K562 (cell line): ENCODE results near the gene CALU. TPM values are rescaled to one million over a fixed set of nuclear protein-coding genes. Genes with fewer than 3 reads are reported as not detected.

Source experiments
- ATAC-seq: fragments of 200-7000 bp; cut with Tn5 transposase; 3 replicates; pipeline ENCODE4 v1.9.1; 2020; ENCODE audit warnings: moderate library complexity
- BruUV-seq: library from RNA; stranded (reverse); fragments of 400-500 nt; replicated peaks from 2 replicates; lab custom pipeline; 2021; lab: Mats Ljungman, UMichigan
- CTCF ChIA-PET: fragments of 300-600 bp; formaldehyde crosslinking; extraction: SDS; loops from one replicate; lab custom pipeline; 2021; ENCODE audit warnings: low intra/inter-chr PET ratio; lab: Yijun Ruan, JAX
- POLR2A ChIA-PET: fragments of 300-600, 350-650 bp; sonication (Branson Sonifier 250); formaldehyde crosslinking; extraction: SDS; loops from one replicate; lab custom pipeline; 2021; ENCODE audit warnings: antibody characterized with exemption, inconsistent platforms; lab: Yijun Ruan, JAX
- DNase-seq, 4 experiments: peaks; one replicate each; pipeline versions ENCODE4 v3.0.0 to v3.0.0-alpha.2; 2011 to 2018; ENCODE audit warnings: low spot score in 3 of 4, mixed read lengths in 3 of 4; ENCODE audit errors: extremely low read depth in 1 of 4
- FAIRE-seq: peaks from 2 replicates; lab custom pipeline; 2011; peaks lifted over from hg19 to GRCh38; lab: Jason Lieb, UNC
- H2AFZ ChIP-seq: 2 replicates; pipeline ENCODE4 v1.6.0; 2011; ENCODE audit warnings: low read depth, low read length, control low read depth, inconsistent platforms
- H3K27ac ChIP-seq: fragments of 200-600 bp; 3 replicates; pipeline ENCODE4 v1.8.0; 2011; ENCODE audit warnings: low read depth, mild to moderate bottlenecking, control low read depth, inconsistent platforms, low read length, moderate library complexity, mixed read lengths; ENCODE audit errors: extremely low read depth
- H3K27me3 ChIP-seq, 2 experiments: fragments of 300-600 bp in 1 of 2; 2 replicates in 1 of 2; 3 replicates in 1 of 2; pipeline versions ENCODE4 v1.6.0 to v1.8.0; 2011; ENCODE audit warnings: inconsistent platforms in 2 of 2, low read length in 2 of 2, mild to moderate bottlenecking in 1 of 2, mixed read lengths in 1 of 2, moderate library complexity in 1 of 2; ENCODE audit not compliant: control insufficient read depth in 2 of 2, insufficient read depth in 2 of 2
- H3K36me3 ChIP-seq: fragments of 300-600 bp; 3 replicates; pipeline ENCODE4 v1.8.0; 2011; ENCODE audit warnings: mild to moderate bottlenecking, low read length, inconsistent platforms; ENCODE audit not compliant: control insufficient read depth, insufficient read depth
- H3K4me1 ChIP-seq, 2 experiments: fragments of 200-600 bp in 1 of 2; replicated peaks in 1 of 2; 2 replicates in 1 of 2; 3 replicates in 1 of 2; pipeline versions ENCODE4 v1.5.1 to v1.8.0; 2011; ENCODE audit warnings: inconsistent platforms in 2 of 2, low read length in 2 of 2, mild to moderate bottlenecking in 1 of 2, mixed read lengths in 1 of 2, moderate library complexity in 1 of 2; ENCODE audit not compliant: control insufficient read depth in 2 of 2, insufficient read depth in 2 of 2
- H3K4me2 ChIP-seq: 2 replicates; pipeline ENCODE4 v1.6.1; 2011; ENCODE audit warnings: low read length, control low read depth, inconsistent platforms, mixed read lengths; ENCODE audit not compliant: insufficient read depth
- H3K4me3 ChIP-seq: fragments of 200-600 bp; sonication (generic), shearing (Covaris generic); 2 replicates; pipeline ENCODE4 v1.5.1; 2016; ENCODE audit warnings: control low read depth, inconsistent platforms
- H3K79me2 ChIP-seq: fragments of 200-600 bp; 3 replicates; pipeline ENCODE4 v1.8.0; 2011; ENCODE audit warnings: low read length, inconsistent platforms; ENCODE audit not compliant: control insufficient read depth, insufficient read depth
- H3K9ac ChIP-seq, 2 experiments: 2 replicates each; pipeline versions ENCODE4 v1.6.0 to v1.6.1; 2011; ENCODE audit warnings: low read depth in 2 of 2, low read length in 2 of 2, control low read depth in 1 of 2, inconsistent platforms in 1 of 2, mild to moderate bottlenecking in 1 of 2, mixed read lengths in 1 of 2; ENCODE audit not compliant: insufficient read depth in 1 of 2
- H3K9me1 ChIP-seq: one replicate; pipeline ENCODE4 v1.6.0; 2011; ENCODE audit warnings: inconsistent platforms, mild to moderate bottlenecking, low read length, moderate library complexity; ENCODE audit not compliant: control insufficient read depth, insufficient read depth
- H3K9me3 ChIP-seq: replicated peaks from 2 replicates; pipeline ENCODE4 v1.5.1; 2011; ENCODE audit warnings: low read depth, low read length, inconsistent platforms; ENCODE audit not compliant: control insufficient read depth, insufficient read depth
- H4K20me1 ChIP-seq: replicated peaks from 2 replicates; pipeline ENCODE4 v1.6.1; 2011; ENCODE audit warnings: low read length, inconsistent platforms, mixed read lengths; ENCODE audit not compliant: control insufficient read depth, insufficient read depth
- EP400 ChIP-seq: fragments of 450-650 bp; IDR thresholded peaks from 2 replicates; pipeline ENCODE4 v1.6.1; 2017; ENCODE audit warnings: antibody characterized with exemption, mild to moderate bottlenecking, moderate library complexity
- SRF ChIP-seq, 2 experiments: fragments of 250-450, 450-650 bp in 1 of 2; sonication (Bioruptor Pico) in 1 of 2; sonication (generic) in 1 of 2; formaldehyde crosslinking; IDR thresholded peaks; 2 replicates each; pipeline versions ENCODE4 v1.5.0 to v1.5.1; 2020 to 2022; ENCODE audit warnings: mild to moderate bottlenecking in 1 of 2, missing genetic modification reagents in 1 of 2
- STAG1 ChIP-seq: sonication (generic); formaldehyde crosslinking; IDR thresholded peaks from 2 replicates; pipeline ENCODE4 v1.5.0; 2020; ENCODE audit warnings: missing genetic modification reagents, borderline replicate concordance
- TEAD2 ChIP-seq: fragments of 450-650 bp; IDR thresholded peaks from 2 replicates; pipeline ENCODE4 v1.6.1; 2016; ENCODE audit warnings: missing genetic modification characterization, control low read depth, missing compliant biosample characterization
- ZBTB26 ChIP-seq: fragments of 450-650 bp; formaldehyde crosslinking; IDR thresholded peaks from 2 replicates; pipeline ENCODE4 v1.4.0; 2022; ENCODE audit warnings: missing genetic modification characterization
- WGBS: fragments of 100-300 bp; shearing (Covaris generic); methylation state at CpG from one replicate; pipeline ENCODE4 v1.1.6; 2016; ENCODE audit warnings: low coverage, mixed read lengths; ENCODE audit not compliant: insufficient coverage; ENCODE audit errors: missing lambda C conversion rate; 5-methylcytosine and 5-hydroxymethylcytosine counted together
- in situ Hi-C: fragments of 300-500 bp; cut with MboI; formaldehyde crosslinking; loops from 4 replicates; pipeline ENCODE4 v1.15.0; 2018; ENCODE audit warnings: inconsistent platforms, mixed read lengths
- intact Hi-C: fragments of 100-400 bp; cut with micrococcal nuclease; formaldehyde crosslinking; loops from 2 replicates; pipeline ENCODE4 v1.14.2; 2022
- polyA plus RNA-seq, 8 experiments: library from polyadenylated mRNA; depleted of rRNA in 4 of 8; stranded (reverse) in 5 of 8; unstranded in 3 of 8; fragments of >200 nt; fragmentation: Nextera tagmentation in 2 of 8; fragmentation: Illumina TruSeq in 1 of 8; extraction: Ambion mirVana in 2 of 8; extraction: Trizol in 1 of 8; gene quantifications; 2 replicates each; pipeline versions ENCODE4 v1.2.1 to v1.2.3, GENCODE V29; 2011 to 2014; ENCODE audit warnings: inconsistent platforms in 1 of 8, missing spikeins in 1 of 8
- total RNA-seq, 7 experiments: library from RNA; depleted of rRNA in 6 of 7; stranded (reverse); fragments of >200 nt in 6 of 7; fragmentation: Illumina TruSeq in 2 of 7; extraction: Trizol in 2 of 7; gene quantifications; 2 replicates each; pipeline versions ENCODE4 v1.2.1 to v1.2.3, GENCODE V29; 2011 to 2021; ENCODE audit warnings: low replicate concordance in 1 of 7
- TF ChIP-seq, protein P1 (sequence below): fragments of 200-600 bp; sonication (generic); IDR thresholded peaks from one replicate; pipeline ENCODE4 v1.6.1; 2012; ENCODE audit warnings: mild to moderate bottlenecking, low read depth, low read length, inconsistent platforms

CALU gene
- total and polyA plus RNA-seq, 9 of the 15 experiments (the other 6 are each of a cell fraction or from before 2014, with no cell fraction given): 166 to 286 (median 215) TPM

DNA sequence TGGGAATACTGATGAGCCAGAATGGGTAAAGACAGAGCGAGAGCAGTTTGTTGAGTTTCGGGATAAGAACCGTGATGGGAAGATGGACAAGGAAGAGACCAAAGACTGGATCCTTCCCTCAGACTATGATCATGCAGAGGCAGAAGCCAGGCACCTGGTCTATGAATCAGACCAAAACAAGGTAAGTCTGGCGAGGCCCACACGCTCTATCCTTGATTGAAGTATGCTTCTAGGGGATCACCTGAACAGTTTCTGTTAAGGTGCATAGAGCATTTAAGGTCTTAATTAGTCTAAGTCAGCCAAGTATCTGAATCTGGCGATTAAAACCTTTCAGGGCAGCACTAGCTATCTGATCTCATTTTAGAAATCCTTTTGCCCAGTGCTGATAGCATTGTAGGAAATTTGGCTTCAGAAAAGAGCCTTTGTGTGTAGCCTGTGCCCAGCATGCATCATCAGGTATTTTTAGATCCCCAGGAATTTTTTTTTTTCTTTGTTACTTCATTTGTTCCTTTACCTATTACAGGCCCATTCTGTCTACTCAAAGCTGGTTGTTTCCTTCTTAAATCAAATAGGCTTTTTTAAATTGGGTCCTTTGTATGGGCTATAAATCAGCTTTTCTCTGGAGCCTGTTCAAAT, 28.4 kb downstream of the CALU start:
- H3K27me3 ChIP-seq: no peaks in the 10 kb centered on the region
- TF ChIP-seq SRF (CRISPR knock-in tag; IDR thresholded peaks at IDR 0.05) (no peak), ZBTB26 (CRISPR knock-in tag) (no peak), TEAD2 (tag) (no peak), STAG1 (no peak), EP400 (no peak)
- TF ChIP-seq, protein P1, sequence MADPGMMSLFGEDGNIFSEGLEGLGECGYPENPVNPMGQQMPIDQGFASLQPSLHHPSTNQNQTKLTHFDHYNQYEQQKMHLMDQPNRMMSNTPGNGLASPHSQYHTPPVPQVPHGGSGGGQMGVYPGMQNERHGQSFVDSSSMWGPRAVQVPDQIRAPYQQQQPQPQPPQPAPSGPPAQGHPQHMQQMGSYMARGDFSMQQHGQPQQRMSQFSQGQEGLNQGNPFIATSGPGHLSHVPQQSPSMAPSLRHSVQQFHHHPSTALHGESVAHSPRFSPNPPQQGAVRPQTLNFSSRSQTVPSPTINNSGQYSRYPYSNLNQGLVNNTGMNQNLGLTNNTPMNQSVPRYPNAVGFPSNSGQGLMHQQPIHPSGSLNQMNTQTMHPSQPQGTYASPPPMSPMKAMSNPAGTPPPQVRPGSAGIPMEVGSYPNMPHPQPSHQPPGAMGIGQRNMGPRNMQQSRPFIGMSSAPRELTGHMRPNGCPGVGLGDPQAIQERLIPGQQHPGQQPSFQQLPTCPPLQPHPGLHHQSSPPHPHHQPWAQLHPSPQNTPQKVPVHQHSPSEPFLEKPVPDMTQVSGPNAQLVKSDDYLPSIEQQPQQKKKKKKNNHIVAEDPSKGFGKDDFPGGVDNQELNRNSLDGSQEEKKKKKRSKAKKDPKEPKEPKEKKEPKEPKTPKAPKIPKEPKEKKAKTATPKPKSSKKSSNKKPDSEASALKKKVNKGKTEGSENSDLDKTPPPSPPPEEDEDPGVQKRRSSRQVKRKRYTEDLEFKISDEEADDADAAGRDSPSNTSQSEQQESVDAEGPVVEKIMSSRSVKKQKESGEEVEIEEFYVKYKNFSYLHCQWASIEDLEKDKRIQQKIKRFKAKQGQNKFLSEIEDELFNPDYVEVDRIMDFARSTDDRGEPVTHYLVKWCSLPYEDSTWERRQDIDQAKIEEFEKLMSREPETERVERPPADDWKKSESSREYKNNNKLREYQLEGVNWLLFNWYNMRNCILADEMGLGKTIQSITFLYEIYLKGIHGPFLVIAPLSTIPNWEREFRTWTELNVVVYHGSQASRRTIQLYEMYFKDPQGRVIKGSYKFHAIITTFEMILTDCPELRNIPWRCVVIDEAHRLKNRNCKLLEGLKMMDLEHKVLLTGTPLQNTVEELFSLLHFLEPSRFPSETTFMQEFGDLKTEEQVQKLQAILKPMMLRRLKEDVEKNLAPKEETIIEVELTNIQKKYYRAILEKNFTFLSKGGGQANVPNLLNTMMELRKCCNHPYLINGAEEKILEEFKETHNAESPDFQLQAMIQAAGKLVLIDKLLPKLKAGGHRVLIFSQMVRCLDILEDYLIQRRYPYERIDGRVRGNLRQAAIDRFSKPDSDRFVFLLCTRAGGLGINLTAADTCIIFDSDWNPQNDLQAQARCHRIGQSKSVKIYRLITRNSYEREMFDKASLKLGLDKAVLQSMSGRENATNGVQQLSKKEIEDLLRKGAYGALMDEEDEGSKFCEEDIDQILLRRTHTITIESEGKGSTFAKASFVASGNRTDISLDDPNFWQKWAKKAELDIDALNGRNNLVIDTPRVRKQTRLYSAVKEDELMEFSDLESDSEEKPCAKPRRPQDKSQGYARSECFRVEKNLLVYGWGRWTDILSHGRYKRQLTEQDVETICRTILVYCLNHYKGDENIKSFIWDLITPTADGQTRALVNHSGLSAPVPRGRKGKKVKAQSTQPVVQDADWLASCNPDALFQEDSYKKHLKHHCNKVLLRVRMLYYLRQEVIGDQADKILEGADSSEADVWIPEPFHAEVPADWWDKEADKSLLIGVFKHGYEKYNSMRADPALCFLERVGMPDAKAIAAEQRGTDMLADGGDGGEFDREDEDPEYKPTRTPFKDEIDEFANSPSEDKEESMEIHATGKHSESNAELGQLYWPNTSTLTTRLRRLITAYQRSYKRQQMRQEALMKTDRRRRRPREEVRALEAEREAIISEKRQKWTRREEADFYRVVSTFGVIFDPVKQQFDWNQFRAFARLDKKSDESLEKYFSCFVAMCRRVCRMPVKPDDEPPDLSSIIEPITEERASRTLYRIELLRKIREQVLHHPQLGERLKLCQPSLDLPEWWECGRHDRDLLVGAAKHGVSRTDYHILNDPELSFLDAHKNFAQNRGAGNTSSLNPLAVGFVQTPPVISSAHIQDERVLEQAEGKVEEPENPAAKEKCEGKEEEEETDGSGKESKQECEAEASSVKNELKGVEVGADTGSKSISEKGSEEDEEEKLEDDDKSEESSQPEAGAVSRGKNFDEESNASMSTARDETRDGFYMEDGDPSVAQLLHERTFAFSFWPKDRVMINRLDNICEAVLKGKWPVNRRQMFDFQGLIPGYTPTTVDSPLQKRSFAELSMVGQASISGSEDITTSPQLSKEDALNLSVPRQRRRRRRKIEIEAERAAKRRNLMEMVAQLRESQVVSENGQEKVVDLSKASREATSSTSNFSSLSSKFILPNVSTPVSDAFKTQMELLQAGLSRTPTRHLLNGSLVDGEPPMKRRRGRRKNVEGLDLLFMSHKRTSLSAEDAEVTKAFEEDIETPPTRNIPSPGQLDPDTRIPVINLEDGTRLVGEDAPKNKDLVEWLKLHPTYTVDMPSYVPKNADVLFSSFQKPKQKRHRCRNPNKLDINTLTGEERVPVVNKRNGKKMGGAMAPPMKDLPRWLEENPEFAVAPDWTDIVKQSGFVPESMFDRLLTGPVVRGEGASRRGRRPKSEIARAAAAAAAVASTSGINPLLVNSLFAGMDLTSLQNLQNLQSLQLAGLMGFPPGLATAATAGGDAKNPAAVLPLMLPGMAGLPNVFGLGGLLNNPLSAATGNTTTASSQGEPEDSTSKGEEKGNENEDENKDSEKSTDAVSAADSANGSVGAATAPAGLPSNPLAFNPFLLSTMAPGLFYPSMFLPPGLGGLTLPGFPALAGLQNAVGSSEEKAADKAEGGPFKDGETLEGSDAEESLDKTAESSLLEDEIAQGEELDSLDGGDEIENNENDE: no peak
- TF ChIP-seq, all 486 proteins: peak for 0
- in situ Hi-C loops (no loop called here), intact Hi-C loops (no loop called here)
- POLR2A ChIA-PET: interaction anchor here (0.8 to 5.5 kb wide), 10 partner anchors 9 to 65 kb away, joined by 3 to 45 read pairs (median 7); partner anchors contain the start of gene CALU
- Histone ChIP-seq H3K79me2 (no peaks in the 10 kb centered on the region), H3K4me1 (no peaks in the 10 kb centered on the region), H2AFZ (no peak overlapping the region), H3K9me3 (no peaks in the 10 kb centered on the region), H3K4me3 (no peak overlapping the region), H3K9ac (no peak overlapping the region), H3K36me3 (peaks cover 92% of the 10 kb centered on the region), H3K4me2 (no peak overlapping the region), H4K20me1 (peaks cover 5% of the 10 kb centered on the region; the same call in 1 of the 2 replicates), H3K27ac (no peak overlapping the region), H3K9me1 (peaks cover 8% of the 10 kb centered on the region)
- no peak for FAIRE-seq
- no TSS peak for BruUV-seq
- CTCF ChIA-PET: no interaction called here
- 97% methylated on average over 6 of the region's 6 CpGs for WGBS
- ATAC-seq: no peak
- DNase-seq: no peak
